Muscle layer of duodenum (tissue), 2 donors: ENCODE results near the gene ACTN4.

ENCODE experiments used
- H3K27ac ChIP-seq: one replicate; pipeline ENCODE4 v1.7.0; 2013; ENCODE audit warnings: mild to moderate bottlenecking, low read length
- H3K27me3 ChIP-seq: one replicate; pipeline ENCODE4 v1.7.0; 2013; ENCODE audit warnings: low read depth, mild to moderate bottlenecking, control low read depth, low read length
- H3K36me3 ChIP-seq, 2 donors: one replicate each; pipeline ENCODE4 v1.7.0; 2013; ENCODE audit warnings: low read length in 2 of 2, control low read depth in 1 of 2, mild to moderate bottlenecking in 1 of 2; ENCODE audit not compliant: insufficient read depth in 2 of 2, control insufficient read depth in 1 of 2
- H3K4me1 ChIP-seq, 2 donors: one replicate each; pipeline ENCODE4 v1.7.0; 2013; ENCODE audit warnings: low read length in 2 of 2, mild to moderate bottlenecking in 2 of 2, control low read depth in 1 of 2, moderate library complexity in 1 of 2; ENCODE audit not compliant: insufficient read depth in 2 of 2, control insufficient read depth in 1 of 2
- H3K4me3 ChIP-seq, 2 donors: one replicate each; pipeline ENCODE4 v1.7.0; 2013; ENCODE audit warnings: low read length in 2 of 2, low read depth in 1 of 2, mild to moderate bottlenecking in 1 of 2
- H3K9me3 ChIP-seq, 2 donors: one replicate each; pipeline ENCODE4 v1.7.0; 2013; ENCODE audit warnings: low read length in 2 of 2, control low read depth in 1 of 2, mild to moderate bottlenecking in 1 of 2; ENCODE audit not compliant: control insufficient read depth in 1 of 2
- donor health status: healthy.

Gene ACTN4

GRCh38 chr19:38663957-38664502 lies 16.6 kb downstream of the ACTN4 start:
- Histone ChIP-seq H3K4me3 (peak overlapping the region in 1 of 2 donors; percentile 2), H3K9me3 (no peaks in the 10 kb centered on the region), H3K27me3 (no peaks in the 10 kb centered on the region), H3K36me3 (peaks cover 0 to 12% of the 10 kb centered on the region in 2 donors), H3K27ac (peak overlapping the region; percentile 93), H3K4me1 (peaks cover 69 to 82% of the 10 kb centered on the region in 2 donors)

- Histone ChIP-seq H3K27ac (peak overlapping the region; percentile 93), H3K4me3 (peak overlapping the region in 1 of 2 donors; percentile 2), H3K27me3 (no peaks in the 10 kb centered on the region), H3K36me3 (peaks cover 0 to 12% of the 10 kb centered on the region in 2 donors), H3K4me1 (peaks cover 68 to 82% of the 10 kb centered on the region in 2 donors), H3K9me3 (no peaks in the 10 kb centered on the region)
Measured at GRCh38 chr19:38664503-38665211, 17.2 kb downstream of the ACTN4 start.

- peak overlapping the region in 1 of 2 donors; percentile 2 for H3K4me3 ChIP-seq
- H3K9me3 ChIP-seq: no peaks in the 10 kb centered on the region
- H3K27ac ChIP-seq: peak overlapping the region; percentile 93
- peaks cover 74 to 85% of the 10 kb centered on the region in 2 donors for H3K4me1 ChIP-seq
- H3K27me3 ChIP-seq: no peaks in the 10 kb centered on the region
- peaks cover 3 to 12% of the 10 kb centered on the region in 2 donors for H3K36me3 ChIP-seq
Measured at GRCh38 chr19:38665219-38665931, 17.9 kb downstream of the ACTN4 start.

- peak overlapping the region in 1 of 2 donors; percentile 29 for H3K4me3 ChIP-seq
Measured at GRCh38 chr19:38665950-38666662, 18.7 kb downstream of the ACTN4 start.

GRCh38 chr19:38666663-38667511 lies 19.4 kb downstream of the ACTN4 start:
- Histone ChIP-seq H3K9me3 (no peaks in the 10 kb centered on the region), H3K27me3 (no peaks in the 10 kb centered on the region), H3K4me3 (peak overlapping the region; percentile 12 to 29), H3K27ac (peak overlapping the region; percentile 93), H3K4me1 (peaks cover 74 to 98% of the 10 kb centered on the region in 2 donors), H3K36me3 (peaks cover 3 to 12% of the 10 kb centered on the region in 2 donors)

More at GRCh38 chr19:38665950-38666662, 18.7 kb downstream of the ACTN4 start:
- H3K9me3 ChIP-seq: no peaks in the 10 kb centered on the region
- H3K4me1 ChIP-seq: peaks cover 72 to 92% of the 10 kb centered on the region in 2 donors
- H3K27me3 ChIP-seq: no peaks in the 10 kb centered on the region
- H3K27ac ChIP-seq: peak overlapping the region; percentile 93
- H3K36me3 ChIP-seq: peaks cover 3 to 12% of the 10 kb centered on the region in 2 donors

GRCh38 chr19:38667661-38668171 lies 20.3 kb downstream of the ACTN4 start:
- peaks cover 66 to 91% of the 10 kb centered on the region in 2 donors for H3K4me1 ChIP-seq
- H3K4me3 ChIP-seq: peak overlapping the region in 1 of 2 donors; percentile 29
- H3K9me3 ChIP-seq: no peaks in the 10 kb centered on the region
- H3K27ac ChIP-seq: peak overlapping the region; percentile 93
- no peaks in the 10 kb centered on the region for H3K27me3 ChIP-seq
- H3K36me3 ChIP-seq: peaks cover 3 to 12% of the 10 kb centered on the region in 2 donors

GRCh38 chr19:38669552-38669951 lies 22.1 kb downstream of the ACTN4 start:
- peaks cover 57 to 80% of the 10 kb centered on the region in 2 donors for H3K4me1 ChIP-seq
- H3K27me3 ChIP-seq: no peaks in the 10 kb centered on the region
- H3K9me3 ChIP-seq: no peaks in the 10 kb centered on the region
- peaks cover 3 to 12% of the 10 kb centered on the region in 2 donors for H3K36me3 ChIP-seq
- H3K4me3 ChIP-seq: no peak overlapping the region
- peak overlapping the region; percentile 80 for H3K27ac ChIP-seq

GRCh38 chr19:38670921-38671398 lies 23.5 kb downstream of the ACTN4 start:
- peaks cover 53 to 77% of the 10 kb centered on the region in 2 donors for H3K4me1 ChIP-seq

GRCh38 chr19:38671654-38672053 lies 24.2 kb downstream of the ACTN4 start:
- H3K27ac ChIP-seq: peak overlapping the region; percentile 80
- no peak overlapping the region for H3K4me3 ChIP-seq
- peaks cover 52 to 77% of the 10 kb centered on the region in 2 donors for H3K4me1 ChIP-seq
- no peaks in the 10 kb centered on the region for H3K9me3 ChIP-seq
- no peaks in the 10 kb centered on the region for H3K27me3 ChIP-seq
- H3K36me3 ChIP-seq: peaks cover 3 to 8% of the 10 kb centered on the region in 2 donors

More at GRCh38 chr19:38670921-38671398, 23.5 kb downstream of the ACTN4 start:
- peaks cover 3 to 12% of the 10 kb centered on the region in 2 donors for H3K36me3 ChIP-seq
- H3K27me3 ChIP-seq: no peaks in the 10 kb centered on the region
- no peaks in the 10 kb centered on the region for H3K9me3 ChIP-seq
- peak overlapping the region; percentile 80 for H3K27ac ChIP-seq
- no peak overlapping the region for H3K4me3 ChIP-seq

- Histone ChIP-seq H3K4me3 (no peak overlapping the region), H3K9me3 (no peaks in the 10 kb centered on the region), H3K27me3 (no peaks in the 10 kb centered on the region), H3K36me3 (peaks cover 0 to 3% of the 10 kb centered on the region in 2 donors), H3K4me1 (peaks cover 45 to 70% of the 10 kb centered on the region in 2 donors), H3K27ac (no peak overlapping the region)
Measured at GRCh38 chr19:38673030-38673429, 25.6 kb downstream of the ACTN4 start.
